Gastrocnemius medialis (tissue), 4 donors: ENCODE results near the gene MAD1L1. TPM values are rescaled to one million over a fixed set of nuclear protein-coding genes. Genes with fewer than 3 reads are reported as not detected.

Experiments used
- ATAC-seq, 2 donors: fragments of 150-250 bp; one replicate each; pipeline ENCODE4 v1.9.1; 2016
- DNase-seq, 2 donors: peaks; one replicate each; pipeline ENCODE4 v3.0.0-alpha.2; 2019
- H3K27ac ChIP-seq, 4 donors: fragments of 200-600 bp; sonication (generic); 1 replicate in 1 of 4; 2 replicates in 3 of 4; pipeline ENCODE4 v1.5.1; 2016 to 2018; ENCODE audit warnings: mild to moderate bottlenecking in 2 of 4, moderate library complexity in 1 of 4
- H3K27me3 ChIP-seq, 3 donors: fragments of 200-600 bp; sonication (generic) in 2 of 3; 1 replicate in 1 of 3; 2 replicates in 2 of 3; pipeline versions ENCODE4 v1.5.1 to v1.6.0; 2016 to 2019; ENCODE audit warnings: mild to moderate bottlenecking in 1 of 3, moderate library complexity in 1 of 3
- H3K36me3 ChIP-seq, 2 donors: fragments of 200-600 bp; sonication (generic) in 1 of 2; one replicate each; pipeline ENCODE4 v1.5.1; 2017 to 2018
- H3K4me1 ChIP-seq, 2 donors: fragments of 200-600 bp; sonication (generic) in 1 of 2; one replicate each; pipeline ENCODE4 v1.5.1; 2016 to 2017; ENCODE audit warnings: mild to moderate bottlenecking in 2 of 2
- H3K4me3 ChIP-seq, 4 donors: fragments of 200-600 bp; sonication (generic) in 3 of 4; 1 replicate in 1 of 4; 2 replicates in 3 of 4; pipeline ENCODE4 v1.5.1; 2016 to 2019; ENCODE audit warnings: mild to moderate bottlenecking in 2 of 4
- H3K9me3 ChIP-seq, 3 donors: fragments of 200-600 bp; sonication (generic) in 2 of 3; 1 replicate in 1 of 3; 2 replicates in 2 of 3; pipeline ENCODE4 v1.5.1; 2016 to 2019
- CTCF ChIP-seq, 5 experiments: fragments of 450-650 bp in 3 of 5; fragments of 200-600 bp in 2 of 5; sonication (generic) in 2 of 5; IDR thresholded peaks in 4 of 5; conservative IDR thresholded peaks in 1 of 5; 1 replicate in 4 of 5; 2 replicates in 1 of 5; pipeline ENCODE4 v1.5.1; 2016 to 2019; ENCODE audit warnings: antibody characterized with exemption in 5 of 5, mild to moderate bottlenecking in 3 of 5, moderate library complexity in 3 of 5
- POLR2A ChIP-seq, 2 donors: fragments of 450-650 bp; IDR thresholded peaks; one replicate each; pipeline ENCODE4 v1.6.1; 2017; ENCODE audit warnings: antibody characterized with exemption in 2 of 2, mild to moderate bottlenecking in 2 of 2, moderate library complexity in 2 of 2
- in situ Hi-C, 4 donors: fragments of 200-750 bp; cut with MboI; loops; one replicate each; pipeline versions ENCODE4 v1.15.0 to v1.8.0; 2017; ENCODE audit warnings: low sequenced_read_pairs in 4 of 4
- intact Hi-C: fragments of 100-400 bp; cut with DNase I; formaldehyde crosslinking; loops from one replicate; pipeline ENCODE4 v1.15.1; 2023; ENCODE audit warnings: low total_unique reads
- total RNA-seq, 4 donors: library from RNA; depleted of rRNA; stranded (reverse); fragments of >200 nt; gene quantifications; one replicate each; pipeline versions ENCODE4 v1.1.0 to v1.2.3, GENCODE V29; 2016

MAD1L1 gene
- total RNA-seq, 4 donors from 2014 or later: 19.7 to 32.4 (median 22.7) TPM

GRCh38 chr7:2098496-2098895 is 134.2 kb downstream of the MAD1L1 start:
- TF ChIP-seq CTCF (IDR thresholded peaks at IDR 0.05 in 4 of 5, conservative IDR thresholded peaks at IDR 0.05 in 1 of 5): no peak
- no peak for TF ChIP-seq POLR2A (IDR thresholded peaks at IDR 0.05)
- Histone ChIP-seq H3K27me3 (no peaks in the 10 kb centered on the region), H3K36me3 (no peaks in the 10 kb centered on the region), H3K4me1 (peaks cover under 1 to 2% of the 10 kb centered on the region in 2 donors), H3K4me3 (no peak overlapping the region), H3K27ac (no peak overlapping the region), H3K9me3 (no peaks in the 10 kb centered on the region)
- in situ Hi-C loops (no loop called here), intact Hi-C loops (no loop called here)
- no peak for ATAC-seq
- DNase-seq: no peak

- DNase-seq (no peak), ATAC-seq (no peak)
- in situ Hi-C loops (no loop called here), intact Hi-C loops (no loop called here)
- Histone ChIP-seq H3K4me1 (no peaks in the 10 kb centered on the region), H3K9me3 (no peaks in the 10 kb centered on the region), H3K36me3 (no peaks in the 10 kb centered on the region), H3K27me3 (no peaks in the 10 kb centered on the region), H3K4me3 (no peak overlapping the region), H3K27ac (no peak overlapping the region)
- TF ChIP-seq CTCF (IDR thresholded peaks at IDR 0.05 in 4 of 5, conservative IDR thresholded peaks at IDR 0.05 in 1 of 5) (no peak), POLR2A (IDR thresholded peaks at IDR 0.05) (no peak)
These were observed 134.7 kb downstream of the MAD1L1 start for GRCh38 chr7:2098056-2098455.

DNA sequence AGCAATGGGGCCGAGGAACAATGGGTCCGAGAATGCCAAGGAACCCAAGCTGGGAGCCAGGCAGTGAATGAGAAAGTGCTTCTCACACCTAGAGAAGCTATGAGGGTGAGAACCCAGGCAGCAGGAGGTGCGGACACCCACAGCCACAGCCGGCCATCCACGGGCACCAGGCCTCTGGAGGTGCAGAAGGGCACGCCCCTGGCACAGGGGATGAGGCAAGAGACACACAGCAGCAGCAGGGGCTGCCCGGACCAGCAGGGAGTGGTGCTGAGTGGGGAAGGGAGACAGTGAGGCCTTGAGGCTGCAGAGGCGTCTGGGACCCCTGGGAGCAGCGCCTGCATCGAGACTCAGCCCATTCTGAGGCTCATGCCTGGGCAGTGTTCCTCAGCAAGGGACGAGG is 135.3 kb downstream of the MAD1L1 start:
- in situ Hi-C loops (no loop called here), intact Hi-C loops (no loop called here)
- Histone ChIP-seq H3K4me3 (no peak overlapping the region), H3K9me3 (no peaks in the 10 kb centered on the region), H3K4me1 (no peaks in the 10 kb centered on the region), H3K27me3 (no peaks in the 10 kb centered on the region), H3K36me3 (no peaks in the 10 kb centered on the region), H3K27ac (no peak overlapping the region)
- DNase-seq: no peak
- no peak for TF ChIP-seq CTCF (IDR thresholded peaks at IDR 0.05 in 4 of 5, conservative IDR thresholded peaks at IDR 0.05 in 1 of 5)
- TF ChIP-seq POLR2A (IDR thresholded peaks at IDR 0.05): no peak
- no peak for ATAC-seq

DNA sequence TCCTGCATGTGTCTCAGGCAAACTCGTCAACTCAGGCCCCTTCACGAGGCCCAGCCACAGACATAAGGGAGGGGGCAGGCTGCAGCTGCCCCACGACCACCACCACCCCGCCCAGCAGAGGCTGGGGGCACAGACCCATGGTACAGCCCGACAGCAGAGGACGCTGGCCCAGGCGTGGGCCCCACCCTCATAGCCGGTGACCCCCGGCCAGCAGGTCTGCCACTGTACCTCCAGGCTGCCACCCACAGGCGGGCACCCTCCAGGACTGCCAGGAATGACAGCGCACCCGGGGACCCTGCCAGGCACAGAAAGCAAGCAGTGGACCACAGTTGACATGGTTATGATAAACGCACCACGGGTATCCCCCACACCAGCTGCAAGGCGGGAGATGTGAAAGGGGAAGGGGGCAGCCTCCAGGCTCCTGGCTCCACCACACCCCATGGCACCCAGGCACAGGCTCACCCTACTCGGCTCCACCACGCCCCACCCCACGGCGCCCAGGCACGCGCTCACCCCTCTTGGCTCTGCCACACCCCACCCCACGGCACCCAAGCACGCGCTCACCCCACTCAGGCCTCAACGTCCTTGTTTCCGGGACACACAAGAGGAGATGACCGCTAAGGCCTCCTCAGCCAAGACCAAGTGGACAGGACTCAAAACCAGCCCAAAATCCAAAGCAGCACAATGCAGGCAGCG is 135.9 kb downstream of the MAD1L1 start:
- no peaks in the 10 kb centered on the region for H3K4me1 ChIP-seq
- in situ Hi-C loops: no loop called here
- H3K9me3 ChIP-seq: no peaks in the 10 kb centered on the region
- ATAC-seq (no peak), DNase-seq (no peak)
- H3K27ac ChIP-seq: no peak overlapping the region
- H3K36me3 ChIP-seq: no peaks in the 10 kb centered on the region
- TF ChIP-seq POLR2A (IDR thresholded peaks at IDR 0.05) (no peak), CTCF (IDR thresholded peaks at IDR 0.05 in 4 of 5, conservative IDR thresholded peaks at IDR 0.05 in 1 of 5) (no peak)
- no peak overlapping the region for H3K4me3 ChIP-seq
- no peaks in the 10 kb centered on the region for H3K27me3 ChIP-seq
- intact Hi-C loops: no loop called here

DNA sequence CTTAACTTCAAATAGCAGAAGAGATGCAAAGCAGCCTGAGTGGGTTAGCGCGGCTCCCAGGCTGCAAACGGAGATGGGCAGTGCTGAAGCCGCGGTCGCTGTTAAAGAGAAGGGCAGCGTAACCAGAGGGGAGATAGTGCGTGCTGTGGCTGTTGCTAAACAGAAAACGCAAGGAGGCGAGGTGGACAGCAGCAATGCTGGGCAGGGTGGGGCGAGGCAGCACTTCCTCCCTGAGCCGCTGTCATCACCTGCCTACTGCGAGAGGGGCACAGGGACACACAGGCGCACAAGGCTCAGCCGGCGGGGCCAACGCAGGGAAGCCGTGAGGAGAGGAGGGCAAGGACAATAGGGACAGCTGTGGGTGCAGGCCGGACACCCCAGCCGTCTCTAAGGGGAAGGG is 137.3 kb downstream of the MAD1L1 start:
- Histone ChIP-seq H3K36me3 (no peaks in the 10 kb centered on the region), H3K27ac (no peak overlapping the region), H3K9me3 (no peaks in the 10 kb centered on the region), H3K4me3 (no peak overlapping the region), H3K4me1 (no peaks in the 10 kb centered on the region), H3K27me3 (no peaks in the 10 kb centered on the region)
- intact Hi-C loops (no loop called here), in situ Hi-C loops (no loop called here)
- TF ChIP-seq POLR2A (IDR thresholded peaks at IDR 0.05): no peak
- no peak for TF ChIP-seq CTCF (IDR thresholded peaks at IDR 0.05 in 4 of 5, conservative IDR thresholded peaks at IDR 0.05 in 1 of 5)
- DNase-seq (no peak), ATAC-seq (no peak)
